ENCODE data around the gene SYTL3. TPM values are rescaled to one million over a fixed set of nuclear protein-coding genes. Genes with fewer than 3 reads are reported as not detected.

SYTL3 gene
- total RNA-seq, 1 donor from 2014 or later: 6.0 TPM

DNA sequence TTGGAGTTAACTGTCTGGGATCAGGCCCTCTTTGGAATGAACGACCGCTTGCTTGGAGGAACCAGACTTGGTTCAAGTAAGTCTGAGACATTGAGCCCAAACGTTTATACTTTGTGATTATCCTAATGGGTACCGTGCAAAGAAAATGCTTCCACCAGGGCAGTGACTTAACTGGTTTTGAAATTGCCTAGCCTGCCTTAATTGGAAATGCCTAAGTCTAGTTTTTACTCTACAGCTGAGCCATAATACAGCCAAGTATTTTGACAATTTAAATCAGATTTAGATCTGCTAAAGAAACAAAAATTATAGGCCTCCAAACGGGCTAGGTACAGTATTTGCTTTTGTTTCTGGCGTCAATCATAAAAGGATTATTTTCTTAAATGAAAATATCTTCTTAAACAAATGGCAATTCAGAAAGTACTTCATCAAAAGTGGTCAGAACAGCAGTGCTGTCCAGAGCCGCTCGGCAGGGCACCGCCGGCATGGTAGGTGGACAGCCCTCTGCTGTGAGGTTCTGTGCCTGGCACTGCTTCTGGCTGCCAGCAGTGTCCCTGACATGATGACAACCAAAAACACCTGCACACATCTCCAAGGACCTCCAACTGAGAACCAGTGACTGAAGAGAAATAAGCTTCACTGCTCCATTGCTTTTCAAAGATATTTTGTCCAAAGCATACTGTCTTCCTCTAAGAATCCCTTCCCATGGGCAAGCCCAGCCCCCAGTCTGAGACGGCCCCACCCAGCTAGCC is 113.8 kb downstream of the SYTL3 start:
- no peaks in the 10 kb centered on the region for H3K27me3 Mint-ChIP-seq
- TF ChIP-seq, protein P1, sequence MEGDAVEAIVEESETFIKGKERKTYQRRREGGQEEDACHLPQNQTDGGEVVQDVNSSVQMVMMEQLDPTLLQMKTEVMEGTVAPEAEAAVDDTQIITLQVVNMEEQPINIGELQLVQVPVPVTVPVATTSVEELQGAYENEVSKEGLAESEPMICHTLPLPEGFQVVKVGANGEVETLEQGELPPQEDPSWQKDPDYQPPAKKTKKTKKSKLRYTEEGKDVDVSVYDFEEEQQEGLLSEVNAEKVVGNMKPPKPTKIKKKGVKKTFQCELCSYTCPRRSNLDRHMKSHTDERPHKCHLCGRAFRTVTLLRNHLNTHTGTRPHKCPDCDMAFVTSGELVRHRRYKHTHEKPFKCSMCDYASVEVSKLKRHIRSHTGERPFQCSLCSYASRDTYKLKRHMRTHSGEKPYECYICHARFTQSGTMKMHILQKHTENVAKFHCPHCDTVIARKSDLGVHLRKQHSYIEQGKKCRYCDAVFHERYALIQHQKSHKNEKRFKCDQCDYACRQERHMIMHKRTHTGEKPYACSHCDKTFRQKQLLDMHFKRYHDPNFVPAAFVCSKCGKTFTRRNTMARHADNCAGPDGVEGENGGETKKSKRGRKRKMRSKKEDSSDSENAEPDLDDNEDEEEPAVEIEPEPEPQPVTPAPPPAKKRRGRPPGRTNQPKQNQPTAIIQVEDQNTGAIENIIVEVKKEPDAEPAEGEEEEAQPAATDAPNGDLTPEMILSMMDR (IDR thresholded peaks at IDR 0.05): no peak
- H3K4me3 Mint-ChIP-seq: no peak overlapping the region
- H3K36me3 Mint-ChIP-seq (ENCODE audit: low read depth): peaks cover 57% of the 10 kb centered on the region
- ChIA-PET CTCF (interaction anchor here (1.0 to 1.2 kb wide), 2 partner anchors 206 to 209 kb away, joined by 3 read pairs; no protein-coding TSS in a partner anchor), POLR2A (interaction anchor here (0.8 to 3.1 kb wide), 6 partner anchors 9 to 106 kb away, joined by 3 to 29 read pairs (median 5); no protein-coding TSS in a partner anchor)
- H3K27ac Mint-ChIP-seq: peak overlapping the region; percentile 24
- no peaks in the 10 kb centered on the region for H3K4me1 Mint-ChIP-seq
- peak; percentile 16 for ATAC-seq (ENCODE audit: low read depth)
- intact Hi-C loops (cut with micrococcal nuclease): loop anchor here (2.0 kb wide), 1 partner anchor 59 kb away; no protein-coding TSS in a partner anchor
- no peaks in the 10 kb centered on the region for H3K9me3 Mint-ChIP-seq
- no peak for DNase-seq

DNA sequence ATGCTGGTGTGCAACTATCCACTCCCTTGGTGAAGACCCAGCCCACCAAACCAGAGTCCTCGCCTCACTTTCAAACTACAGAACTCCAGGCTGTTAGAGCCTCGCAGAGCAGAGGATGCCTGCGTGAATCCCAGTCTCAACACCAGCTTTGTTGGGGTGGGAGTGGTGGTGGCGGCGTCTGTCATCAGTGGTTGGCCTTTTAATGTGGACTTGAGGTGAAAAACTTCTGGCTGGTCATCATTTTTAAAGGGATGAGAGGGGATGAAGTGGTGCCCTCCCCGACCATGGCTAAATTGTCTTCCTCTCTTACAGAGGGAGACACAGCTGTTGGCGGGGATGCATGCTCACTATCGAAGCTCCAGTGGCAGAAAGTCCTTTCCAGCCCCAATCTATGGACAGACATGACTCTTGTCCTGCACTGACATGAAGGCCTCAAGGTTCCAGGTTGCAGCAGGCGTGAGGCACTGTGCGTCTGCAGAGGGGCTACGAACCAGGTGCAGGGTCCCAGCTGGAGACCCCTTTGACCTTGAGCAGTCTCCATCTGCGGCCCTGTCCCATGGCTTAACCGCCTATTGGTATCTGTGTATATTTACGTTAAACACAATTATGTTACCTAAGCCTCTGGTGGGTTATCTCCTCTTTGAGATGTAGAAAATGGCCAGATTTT is 114.5 kb downstream of the SYTL3 start:
- Mint-ChIP-seq H3K27me3 (no peaks in the 10 kb centered on the region), H3K27ac (peak overlapping the region; percentile 50), H3K9me3 (no peaks in the 10 kb centered on the region), H3K4me3 (no peak overlapping the region), H3K36me3 (ENCODE audit: low read depth) (peaks cover 64% of the 10 kb centered on the region), H3K4me1 (no peaks in the 10 kb centered on the region)
- TF ChIP-seq, protein P1 (IDR thresholded peaks at IDR 0.05): no peak
- intact Hi-C loops (cut with micrococcal nuclease): loop anchor here (2.0 kb wide), 1 partner anchor 60 kb away; no protein-coding TSS in a partner anchor
- ChIA-PET CTCF (no interaction called here), POLR2A (interaction anchor here (0.8 to 3.1 kb wide), 5 partner anchors 17 to 105 kb away, joined by 3 to 29 read pairs (median 5); no protein-coding TSS in a partner anchor)
- DNase-seq: no peak
- ATAC-seq (ENCODE audit: low read depth): no peak

DNA sequence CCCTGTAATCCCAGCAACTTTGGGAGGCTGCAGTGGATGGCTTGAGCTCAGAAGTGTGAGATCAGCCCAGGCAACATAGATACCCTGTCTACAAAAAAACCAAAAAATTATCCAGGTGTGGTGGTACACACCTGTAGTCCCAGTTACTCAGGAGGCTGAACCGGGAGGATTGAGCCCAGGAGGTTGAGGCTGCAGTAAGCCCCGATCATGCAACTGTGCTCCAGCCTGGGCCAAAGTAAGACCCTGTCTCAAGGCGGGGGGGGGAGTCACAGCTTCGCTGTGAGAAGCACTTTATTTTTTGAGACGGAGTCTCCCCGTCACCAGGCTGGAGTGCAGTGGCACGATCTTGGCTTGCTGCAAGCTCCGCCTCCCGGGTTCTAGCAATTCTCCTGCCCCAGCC is 115.1 kb downstream of the SYTL3 start:
- Mint-ChIP-seq H3K9me3 (no peaks in the 10 kb centered on the region), H3K4me1 (no peaks in the 10 kb centered on the region), H3K27ac (peak overlapping the region; percentile 50), H3K27me3 (no peaks in the 10 kb centered on the region), H3K36me3 (ENCODE audit: low read depth) (peaks cover 70% of the 10 kb centered on the region), H3K4me3 (no peak overlapping the region)
- ChIA-PET CTCF (no interaction called here), POLR2A (interaction anchor here (1.2 to 3.1 kb wide), 3 partner anchors 21 to 104 kb away, joined by 5 to 29 read pairs (median 6); no protein-coding TSS in a partner anchor)
- intact Hi-C loops (cut with micrococcal nuclease): loop anchor here (2.0 kb wide), 1 partner anchor 60 kb away; no protein-coding TSS in a partner anchor
- no peak for DNase-seq
- no peak for ATAC-seq (ENCODE audit: low read depth)
- TF ChIP-seq, protein P1 (IDR thresholded peaks at IDR 0.05): no peak

DNA sequence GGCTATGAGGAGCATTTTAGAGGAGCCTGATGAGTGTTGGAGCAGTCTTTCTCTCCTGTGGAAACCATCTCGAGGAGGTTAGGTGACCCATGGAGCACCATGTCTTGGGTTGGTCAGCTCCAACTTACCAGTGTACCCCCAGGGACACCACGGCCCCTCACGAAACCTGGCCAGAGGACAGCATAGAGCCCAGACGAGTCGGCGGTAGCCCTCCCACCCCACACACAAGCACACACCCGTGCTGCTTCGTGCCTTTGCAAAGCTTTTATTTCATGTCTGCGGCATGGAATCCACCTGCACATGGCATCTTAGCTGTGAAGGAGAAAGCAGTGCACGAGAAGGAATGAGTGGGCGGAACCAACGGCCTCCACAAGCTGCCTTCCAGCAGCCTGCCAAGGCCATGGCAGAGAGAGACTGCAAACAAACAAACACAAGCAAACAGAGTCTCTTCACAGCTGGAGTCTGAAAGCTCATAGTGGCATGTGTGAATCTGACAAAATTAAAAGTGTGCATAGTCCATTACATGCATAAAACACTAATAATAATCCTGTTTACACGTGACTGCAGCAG is 115.7 kb downstream of the SYTL3 start:
- no peak for ATAC-seq (ENCODE audit: low read depth)
- Mint-ChIP-seq H3K27me3 (no peaks in the 10 kb centered on the region), H3K4me1 (no peaks in the 10 kb centered on the region), H3K36me3 (ENCODE audit: low read depth) (peaks cover 77% of the 10 kb centered on the region), H3K9me3 (no peaks in the 10 kb centered on the region), H3K4me3 (no peak overlapping the region), H3K27ac (peak overlapping the region; percentile 46)
- intact Hi-C loops (cut with micrococcal nuclease): loop anchor here (2.0 kb wide), 1 partner anchor 61 kb away; no protein-coding TSS in a partner anchor
- ChIA-PET CTCF (no interaction called here), POLR2A (interaction anchor here (0.6 to 3.1 kb wide), 6 partner anchors 17 to 143 kb away, joined by 3 to 29 read pairs (median 5); no protein-coding TSS in a partner anchor)
- TF ChIP-seq, protein P1 (IDR thresholded peaks at IDR 0.05): no peak
- DNase-seq: no peak

Measured in activated B cell treated with CpG ODN at 0.5 μM for 24 hours (primary cell).